ENCODE data around the gene OLFM2.

GRCh38 chr19:9808855-9809824 lies 127.2 kb downstream of the OLFM2 start:
- no peak for TF ChIP-seq REST (IDR thresholded peaks at IDR 0.05; ENCODE audit: low read depth)
- no peak for TF ChIP-seq TAF1 (IDR thresholded peaks at IDR 0.05; ENCODE audit: low read depth)
- no peak for TF ChIP-seq CEBPB (IDR thresholded peaks at IDR 0.05)
- no peak for TF ChIP-seq YY1 (IDR thresholded peaks at IDR 0.05; ENCODE audit: low read depth)
- TF ChIP-seq EP300 (IDR thresholded peaks at IDR 0.05; ENCODE audit: borderline replicate concordance), result no peak
- TF ChIP-seq MAX (IDR thresholded peaks at IDR 0.05), result no peak
- peak; percentile 65 for TF ChIP-seq USF1 (IDR thresholded peaks at IDR 0.05)
- TF ChIP-seq CREB1 (IDR thresholded peaks at IDR 0.05; ENCODE audit: low read depth), result no peak

Measured in Ishikawa (cell line).